ENCODE results near the gene NATD1.

Gene NATD1

DNA sequence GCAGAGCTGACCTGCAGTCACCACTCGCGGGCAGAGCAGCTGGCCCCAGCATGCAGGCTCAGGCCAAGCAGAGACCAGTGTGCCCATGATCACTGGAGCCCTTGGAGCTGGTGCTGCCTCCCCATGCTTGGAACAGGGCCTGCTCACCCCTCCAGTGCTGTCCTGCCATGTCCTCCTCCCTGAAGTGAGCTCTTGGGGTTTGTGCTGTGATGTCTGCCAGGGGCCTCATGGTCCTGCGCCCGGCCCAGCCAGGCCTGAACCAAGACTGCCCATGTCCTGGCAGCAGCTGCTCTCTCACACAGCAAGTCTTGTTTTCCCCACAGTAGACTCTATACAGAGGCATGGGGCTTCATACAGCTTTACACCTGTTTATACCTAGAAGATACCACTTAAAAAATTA lies 63.8 kb downstream of the NATD1 start:
- no peak for DNase-seq
